HepG2 (cell line): Measurements from ENCODE around the gene NINL. TPM values are rescaled to one million over a fixed set of nuclear protein-coding genes. Genes with fewer than 3 reads are reported as not detected.

Experiments used
- ATAC-seq: fragments of 200-7000 bp; cut with Tn5 transposase; 3 replicates; pipeline ENCODE4 v1.9.1; 2020; ENCODE audit warnings: mild to moderate bottlenecking, moderate library complexity
- BruUV-seq: library from RNA; stranded (reverse); fragments of 400-500 nt; replicated peaks from 2 replicates; lab custom pipeline; 2021; lab: Mats Ljungman, UMichigan
- CTCF ChIA-PET: fragments of 300-600 bp; formaldehyde crosslinking; extraction: SDS; loops from one replicate; lab custom pipeline; 2021; ENCODE audit warnings: low total read pairs, inconsistent platforms, low intra/inter-chr PET ratio; lab: Yijun Ruan, JAX
- POLR2A ChIA-PET: fragments of 350-600 bp; sonication (Branson Sonifier 250); formaldehyde crosslinking; loops from one replicate; lab custom pipeline; 2020; ENCODE audit warnings: antibody characterized with exemption, inconsistent platforms; lab: Yijun Ruan, JAX
- DNase-seq: peaks from one replicate; pipeline ENCODE4 v3.0.0-alpha.2; 2015; ENCODE audit warnings: low spot score
- FAIRE-seq: peaks from 3 replicates; lab custom pipeline; 2011; peaks lifted over from hg19 to GRCh38; lab: Jason Lieb, UNC
- H2AFZ ChIP-seq: one replicate; pipeline ENCODE4 v1.6.1; 2011; ENCODE audit warnings: low read length, inconsistent platforms
- H3K27ac ChIP-seq: fragments of 300-600 bp; 3 replicates; pipeline ENCODE4 v1.8.0; 2011; ENCODE audit warnings: mixed run types, mild to moderate bottlenecking, mixed read lengths, low read length, inconsistent platforms; ENCODE audit not compliant: insufficient read depth; ENCODE audit errors: extremely low read length
- H3K27me3 ChIP-seq, 2 experiments: fragments of 200-600 bp in 1 of 2; 2 replicates in 1 of 2; 3 replicates in 1 of 2; pipeline versions ENCODE4 v1.6.0 to v1.8.0; 2011; ENCODE audit warnings: low read length in 2 of 2, mild to moderate bottlenecking in 2 of 2, moderate library complexity in 2 of 2, inconsistent platforms in 1 of 2; ENCODE audit not compliant: insufficient read depth in 2 of 2, control insufficient read depth in 1 of 2
- H3K36me3 ChIP-seq, 2 experiments: fragments of 200-600 bp in 1 of 2; replicated peaks in 1 of 2; 2 replicates in 1 of 2; 3 replicates in 1 of 2; pipeline versions ENCODE4 v1.5.1 to v1.8.0; 2011; ENCODE audit warnings: low read length in 2 of 2, inconsistent platforms in 1 of 2; ENCODE audit not compliant: insufficient read depth in 2 of 2, control insufficient read depth in 1 of 2
- H3K4me1 ChIP-seq: 2 replicates; pipeline ENCODE4 v1.5.1; 2012; ENCODE audit warnings: low read length, inconsistent platforms; ENCODE audit not compliant: insufficient read depth
- H3K4me2 ChIP-seq: 2 replicates; pipeline ENCODE4 v1.6.0; 2011; ENCODE audit warnings: low read depth, low read length, inconsistent platforms
- H3K4me3 ChIP-seq, 3 experiments: fragments of 200-600 bp in 1 of 3; sonication (generic), shearing (Covaris generic) in 1 of 3; replicated peaks in 1 of 3; 2 replicates each; pipeline ENCODE4 v1.5.1; 2011 to 2016; ENCODE audit warnings: low read length in 3 of 3, inconsistent platforms in 2 of 3, low read depth in 2 of 3, mild to moderate bottlenecking in 2 of 3, control low read depth in 1 of 3, mixed read lengths in 1 of 3; ENCODE audit not compliant: insufficient read depth in 1 of 3
- H3K79me2 ChIP-seq: one replicate; pipeline ENCODE4 v1.6.1; 2011; ENCODE audit warnings: low read length, inconsistent platforms; ENCODE audit not compliant: insufficient read depth
- H3K9ac ChIP-seq: 2 replicates; pipeline ENCODE4 v1.6.0; 2011; ENCODE audit warnings: mild to moderate bottlenecking, low read depth, low read length, inconsistent platforms; ENCODE audit not compliant: insufficient read depth
- H3K9me3 ChIP-seq: 2 replicates; pipeline ENCODE4 v1.5.1; 2012; ENCODE audit warnings: mild to moderate bottlenecking, low read length
- H4K20me1 ChIP-seq: 2 replicates; pipeline ENCODE4 v1.6.0; 2011; ENCODE audit warnings: inconsistent platforms, mild to moderate bottlenecking, low read length, moderate library complexity; ENCODE audit not compliant: insufficient read depth
- MAFK ChIP-seq, 2 experiments: IDR thresholded peaks in 1 of 2; conservative IDR thresholded peaks in 1 of 2; 2 replicates each; pipeline ENCODE4 v1.6.1; 2011; ENCODE audit warnings: improper control_type of control experiment in 2 of 2, low read length in 2 of 2
- PHF8 ChIP-seq: sonication (generic); formaldehyde crosslinking; IDR thresholded peaks from 2 replicates; pipeline ENCODE4 v1.5.0; 2020; ENCODE audit warnings: missing genetic modification reagents
- RNF2 ChIP-seq: fragments of 450-650 bp; conservative IDR thresholded peaks from 2 replicates; pipeline ENCODE4 v1.6.1; 2016; ENCODE audit warnings: low read depth
- RORA ChIP-seq: sonication (generic); formaldehyde crosslinking; IDR thresholded peaks from 2 replicates; pipeline ENCODE4 v1.5.0; 2020; ENCODE audit warnings: mild to moderate bottlenecking, missing genetic modification reagents, moderate library complexity
- SP2 ChIP-seq: sonication (generic); formaldehyde crosslinking; IDR thresholded peaks from 2 replicates; pipeline ENCODE4 v1.5.1; 2020; ENCODE audit warnings: mild to moderate bottlenecking, missing genetic modification reagents
- SRY ChIP-seq: sonication (generic); formaldehyde crosslinking; IDR thresholded peaks from 2 replicates; pipeline ENCODE4 v1.8.0; 2022; ENCODE audit warnings: mild to moderate bottlenecking, missing genetic modification reagents
- U2AF1 ChIP-seq: fragments of 200-400 bp; formaldehyde crosslinking; optimal IDR thresholded peaks from 2 replicates; pipeline ENCODE3; 2017; ENCODE audit warnings: mild to moderate bottlenecking, low read depth, low read length
- ZMYM3 ChIP-seq: sonication (generic); formaldehyde crosslinking; IDR thresholded peaks from 2 replicates; pipeline ENCODE4 v1.5.1; 2020; ENCODE audit warnings: mild to moderate bottlenecking, missing genetic modification reagents
- ZNF503 ChIP-seq: sonication (generic); formaldehyde crosslinking; IDR thresholded peaks from 2 replicates; pipeline ENCODE4 v1.4.0; 2020; ENCODE audit warnings: missing genetic modification reagents
- ZNF772 ChIP-seq: sonication (generic); formaldehyde crosslinking; IDR thresholded peaks from 2 replicates; pipeline ENCODE4 v1.5.0; 2020; ENCODE audit warnings: mild to moderate bottlenecking, missing genetic modification reagents
- ZNF792 ChIP-seq: IDR thresholded peaks from 2 replicates; pipeline ENCODE4 v1.6.1; 2016
- WGBS: methylation state at CpG from one replicate; pipeline ENCODE4 v1.1.6; 2017; ENCODE audit warnings: low lambda C conversion rate; 5-methylcytosine and 5-hydroxymethylcytosine counted together
- in situ Hi-C: cut with HindIII; loops from 2 replicates; pipeline ENCODE4 v1.10.0; 2017; ENCODE audit warnings: low pct_unique_long_range_greater_than_20kb; ENCODE audit not compliant: extremely low pct_ligation_motif_present
- intact Hi-C: fragments of 100-400 bp; cut with micrococcal nuclease; formaldehyde crosslinking; loops from one replicate; pipeline ENCODE4 v1.10.0; 2022; ENCODE audit not compliant: unreplicated experiment
- polyA plus RNA-seq, 8 experiments: library from polyadenylated mRNA; depleted of rRNA in 3 of 8; stranded (reverse) in 7 of 8; unstranded in 1 of 8; fragments of >200 nt; fragmentation: Illumina TruSeq in 4 of 8; extraction: Trizol in 4 of 8; gene quantifications; 2 replicates each; pipeline versions ENCODE4 v1.2.1 to v1.2.3, GENCODE V29; 2011 to 2016; ENCODE audit warnings: low read depth in 4 of 8, missing spikeins in 1 of 8, mixed read lengths in 1 of 8; ENCODE audit not compliant: insufficient read depth in 1 of 8
- total RNA-seq, 5 experiments: library from RNA; depleted of rRNA; stranded (reverse); fragments of >200 nt; fragmentation: Illumina TruSeq; extraction: Trizol; gene quantifications; 2 replicates each; pipeline ENCODE4 v1.2.3, GENCODE V29; 2016; ENCODE audit warnings: low read depth in 1 of 5

The NINL gene
- total and polyA plus RNA-seq, 2 of the 13 experiments (the other 11 are each of a cell fraction or from before 2014, with no cell fraction given), result 32.3 to 34.3 TPM

DNA sequence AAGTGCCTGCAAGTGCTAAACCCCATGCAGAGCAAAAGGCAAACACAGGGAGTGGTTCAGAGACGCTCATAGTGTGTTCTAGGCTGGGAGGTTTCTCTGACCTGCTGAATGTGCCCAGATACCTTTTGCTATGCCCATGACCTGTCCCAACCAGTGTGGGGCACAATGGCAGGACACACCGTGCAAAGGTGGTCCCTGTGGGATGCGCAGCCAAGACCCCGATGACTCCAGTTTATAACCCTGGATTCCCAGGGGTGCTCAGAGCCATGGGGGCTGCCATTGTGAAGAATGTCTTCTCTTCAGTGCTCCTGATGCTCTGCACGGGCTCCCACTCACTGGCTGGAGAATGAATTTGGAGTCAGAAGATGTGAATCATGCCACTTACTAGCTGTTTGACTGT, 2.2 kb upstream of the NINL start:
- intact Hi-C loops (no loop called here), in situ Hi-C loops (loop anchor here (5.0 to 10.0 kb wide), 2 partner anchors 35 to 77 kb away; partner anchors contain the start of gene NANP)
- ChIA-PET CTCF (no interaction called here), POLR2A (no interaction called here)
- ATAC-seq (no peak), FAIRE-seq (no peak), DNase-seq (no peak)
- WGBS, result 64% methylated on average over 5 of the region's 5 CpGs
- Histone ChIP-seq H2AFZ (no peak overlapping the region), H3K9me3 (no peaks in the 10 kb centered on the region), H3K27me3 (peaks cover 0 to under 1% of the 10 kb centered on the region in 2 experiments; a peak in 1 of 5 replicates), H3K79me2 (peaks cover 21% of the 10 kb centered on the region), H3K27ac (no peak overlapping the region), H3K4me2 (no peak overlapping the region), H3K36me3 (no peaks in the 10 kb centered on the region), H3K9ac (no peak overlapping the region), H3K4me1 (peaks cover 34% of the 10 kb centered on the region), H3K4me3 (no peak overlapping the region), H4K20me1 (no peaks in the 10 kb centered on the region)
- no TSS peak for BruUV-seq
- TF ChIP-seq ZNF772 (CRISPR knock-in tag) (no peak), SP2 (CRISPR knock-in tag) (no peak), MAFK (conservative IDR thresholded peaks at IDR 0.05 in 1 of 2, IDR thresholded peaks at IDR 0.05 in 1 of 2; ENCODE audit: low read length in 2 of 2) (no peak), ZMYM3 (CRISPR knock-in tag) (no peak), PHF8 (CRISPR knock-in tag) (no peak), U2AF1 (no peak), ZNF792 (CRISPR knock-in tag) (no peak), RNF2 (no peak), RORA (CRISPR knock-in tag) (no peak), SRY (CRISPR knock-in tag) (no peak), ZNF503 (CRISPR knock-in tag) (no peak)
